Activated T-cell treated with anti-CD3 and anti-CD28 coated beads, Interleukin-2, amount 50 U/mL, for 24 hours (primary cell): ENCODE results near the gene IQSEC3.
"Not testable (repeated sequence)": the region's sequence is repeated elsewhere in the genome, so short reads cannot be mapped to it uniquely, and the experiment has no call there.

Experiments used
- DNase-seq: peaks from one replicate; pipeline ENCODE4 v3.0.0-alpha.2; 2020
- H3K27ac Mint-ChIP-seq: 2 replicates; pipeline ENCODE4 v1.8.0; 2020; ENCODE audit warnings: mild to moderate bottlenecking, mixed read lengths
- H3K27me3 Mint-ChIP-seq: 2 replicates; pipeline ENCODE4 v1.8.0; 2020; ENCODE audit warnings: mixed read lengths
- H3K36me3 Mint-ChIP-seq: 2 replicates; pipeline ENCODE4 v1.8.0; 2020; ENCODE audit warnings: low read depth, mixed read lengths
- H3K4me1 Mint-ChIP-seq: 2 replicates; pipeline ENCODE4 v1.8.0; 2020; ENCODE audit warnings: low read depth, mixed read lengths
- H3K4me3 Mint-ChIP-seq: 2 replicates; pipeline ENCODE4 v1.8.0; 2020; ENCODE audit warnings: mild to moderate bottlenecking, moderate library complexity, mixed read lengths
- H3K9me3 Mint-ChIP-seq: 2 replicates; pipeline ENCODE4 v1.8.0; 2020; ENCODE audit warnings: mixed read lengths

IQSEC3 gene

DNA sequence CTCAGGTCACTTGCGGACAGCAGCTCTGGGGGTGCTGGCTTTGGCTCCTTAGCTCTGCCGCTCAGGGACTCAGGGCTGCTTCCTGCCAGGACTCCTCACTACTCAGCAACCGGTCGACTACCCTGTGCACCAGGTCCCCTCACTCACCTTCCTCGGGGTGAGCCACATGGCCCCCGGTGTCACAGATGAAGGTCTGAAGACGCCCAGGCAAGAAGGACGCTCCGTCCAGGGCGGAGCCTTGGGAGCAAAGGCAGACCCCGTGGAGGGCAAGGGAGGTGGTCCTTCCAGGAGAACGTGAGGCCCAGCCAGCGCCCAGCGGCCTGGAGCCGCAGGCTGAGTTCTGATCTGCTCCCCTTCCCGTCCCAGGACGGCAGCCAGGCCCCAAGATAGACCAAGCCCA is 115.4 kb downstream of the IQSEC3 start:
- Mint-ChIP-seq H3K9me3 (no peaks in the 10 kb centered on the region), H3K4me3 (no peak overlapping the region), H3K36me3 (no peaks in the 10 kb centered on the region), H3K27ac (no peak overlapping the region), H3K4me1 (no peaks in the 10 kb centered on the region), H3K27me3 (peaks cover 30% of the 10 kb centered on the region)
- DNase-seq, result no peak

DNA sequence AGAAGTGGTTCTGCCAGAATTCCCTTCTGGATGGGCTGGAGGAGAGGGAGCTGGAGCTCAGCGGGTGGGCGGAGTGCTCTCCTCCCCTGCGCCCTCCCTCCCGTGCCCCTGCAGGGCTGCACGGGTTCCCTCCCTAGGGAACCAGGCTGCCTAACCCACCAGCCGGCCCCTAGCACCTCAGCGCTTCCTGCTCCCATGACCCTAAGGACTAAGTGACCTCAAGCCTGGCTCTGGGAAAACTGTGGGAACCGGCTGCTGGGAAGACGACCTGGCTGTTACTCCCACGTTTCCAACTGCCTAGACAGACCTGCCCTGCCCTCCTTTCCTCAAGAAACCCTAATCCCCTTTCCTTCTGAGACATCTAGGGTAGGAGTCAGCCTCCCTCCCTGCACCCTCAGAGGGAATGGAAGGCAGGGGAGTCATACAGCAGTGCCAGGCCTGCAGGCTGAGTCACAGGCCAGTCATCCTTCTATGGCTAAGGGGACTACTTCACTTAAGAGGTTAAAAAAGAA is 115.9 kb downstream of the IQSEC3 start:
- DNase-seq, result no peak
- Mint-ChIP-seq H3K4me1 (no peaks in the 10 kb centered on the region), H3K27ac (no peak overlapping the region)

DNA sequence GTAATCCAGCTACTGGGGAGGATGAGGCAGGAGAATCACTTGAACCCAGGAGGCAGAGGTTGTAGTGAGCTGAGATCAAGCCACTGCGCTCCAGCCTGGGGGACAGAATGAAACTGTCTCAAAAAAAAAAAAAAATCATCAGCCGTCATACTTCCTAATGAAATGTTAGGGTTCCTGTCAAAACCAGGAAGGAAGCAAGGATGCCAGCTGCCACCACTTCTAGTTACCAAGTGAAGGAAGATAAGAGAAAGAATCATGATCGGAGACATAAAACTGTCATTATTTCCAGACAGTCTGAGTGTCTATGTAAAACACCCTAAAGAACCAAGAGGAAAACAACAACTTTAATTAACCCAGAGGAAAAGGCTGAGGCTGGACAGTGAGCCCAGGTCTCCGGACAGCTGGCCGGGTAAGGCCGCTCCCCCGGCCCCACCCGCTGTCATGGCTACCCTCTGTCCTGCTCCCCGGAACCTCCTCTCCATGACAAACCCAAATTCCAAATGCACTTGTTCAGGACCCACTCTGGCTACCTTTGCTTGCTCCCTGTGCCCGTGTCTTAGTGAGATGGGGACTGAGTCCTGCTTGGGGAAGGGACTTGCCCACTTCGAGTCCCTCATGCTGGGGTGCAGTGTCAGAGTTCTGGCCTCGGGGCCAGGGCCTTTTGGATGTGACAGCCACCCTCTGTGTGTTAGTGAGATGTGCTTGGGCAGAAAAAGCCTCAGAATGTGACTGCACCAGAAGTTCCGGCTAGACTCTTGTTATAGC is 118.4 kb downstream of the IQSEC3 start:
- Mint-ChIP-seq H3K27me3 (peaks cover 33% of the 10 kb centered on the region), H3K9me3 (no peaks in the 10 kb centered on the region), H3K4me1 (peaks cover 5% of the 10 kb centered on the region), H3K27ac (no peak overlapping the region), H3K36me3 (no peaks in the 10 kb centered on the region), H3K4me3 (no peak overlapping the region)
- no peak for DNase-seq

More for the DNA sequence above, 115.9 kb downstream of the IQSEC3 start:
- Mint-ChIP-seq H3K27me3 (peaks cover 31% of the 10 kb centered on the region), H3K36me3 (no peaks in the 10 kb centered on the region), H3K4me3 (no peak overlapping the region), H3K9me3 (no peaks in the 10 kb centered on the region)

GRCh38 chr12:185576-185955 is 119.0 kb downstream of the IQSEC3 start:
- Mint-ChIP-seq H3K27me3 (peaks cover 37% of the 10 kb centered on the region), H3K36me3 (no peaks in the 10 kb centered on the region), H3K9me3 (no peaks in the 10 kb centered on the region), H3K4me1 (peaks cover 5% of the 10 kb centered on the region), H3K27ac (no peak overlapping the region), H3K4me3 (no peak overlapping the region)
- DNase-seq, result no peak

- H3K27me3 Mint-ChIP-seq, result peaks cover 40% of the 10 kb centered on the region
- no peak overlapping the region for H3K27ac Mint-ChIP-seq
- no peak overlapping the region for H3K4me3 Mint-ChIP-seq
- no peaks in the 10 kb centered on the region for H3K9me3 Mint-ChIP-seq
- H3K4me1 Mint-ChIP-seq, result peaks cover 5% of the 10 kb centered on the region
- H3K36me3 Mint-ChIP-seq, result no peaks in the 10 kb centered on the region
- no peak for DNase-seq
These were observed 119.5 kb downstream of the IQSEC3 start for GRCh38 chr12:186006-186625.

DNA sequence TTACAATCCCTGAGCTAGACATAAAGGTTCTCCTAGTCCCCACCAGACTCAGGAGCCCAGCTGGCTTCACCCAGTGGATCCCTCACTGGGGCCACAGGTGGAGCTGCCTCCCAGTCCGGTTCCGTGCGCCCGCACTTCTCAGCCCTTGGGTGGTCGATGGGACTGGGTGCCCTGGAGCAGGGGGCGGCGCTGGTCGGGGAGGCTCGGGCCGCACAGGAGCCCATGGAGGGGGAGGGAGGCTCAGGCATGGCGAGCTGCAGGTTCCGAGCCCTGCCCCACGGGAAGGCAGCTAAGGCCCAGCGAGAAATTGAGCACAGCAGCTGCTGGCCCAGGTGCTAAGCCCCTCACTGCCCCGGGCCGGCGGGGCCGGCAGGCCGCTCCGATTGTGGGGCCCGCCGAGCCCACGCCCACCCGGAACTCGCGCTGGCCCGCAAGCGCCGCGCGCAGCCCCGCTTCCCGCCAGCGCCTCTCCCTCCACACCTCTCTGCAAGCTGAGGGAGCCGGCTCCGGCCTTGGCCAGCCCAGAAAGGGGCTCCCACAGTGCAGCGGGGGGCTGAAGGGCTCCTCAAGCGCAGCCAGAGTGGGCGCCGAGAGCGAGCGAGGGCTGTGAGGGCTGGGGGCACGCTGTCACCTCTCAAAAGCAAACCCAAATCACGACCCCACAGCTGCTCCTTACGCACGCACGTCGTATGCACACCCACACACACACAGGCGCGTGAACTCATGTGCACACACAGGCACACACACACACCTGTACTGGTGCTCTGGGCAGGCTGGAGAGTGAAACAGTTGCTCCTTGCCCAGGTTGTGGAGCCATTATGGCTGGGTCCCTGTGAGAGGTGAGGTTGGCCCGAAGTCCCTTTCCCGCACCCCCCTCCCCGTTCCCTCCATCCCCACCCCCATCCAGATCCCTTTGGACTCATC is 121.7 kb downstream of the IQSEC3 start:
- H3K4me3 Mint-ChIP-seq, H3K36me3 Mint-ChIP-seq, DNase-seq, H3K9me3 Mint-ChIP-seq, H3K27ac Mint-ChIP-seq, H3K4me1 Mint-ChIP-seq: not testable (repeated sequence)
- H3K27me3 Mint-ChIP-seq, result peaks cover 56% of the 10 kb centered on the region

GRCh38 chr12:188910-189621 is 122.5 kb downstream of the IQSEC3 start:
- peaks cover 52% of the 10 kb centered on the region for H3K27me3 Mint-ChIP-seq
- peaks cover 5% of the 10 kb centered on the region for H3K4me1 Mint-ChIP-seq
- H3K4me3 Mint-ChIP-seq, result peak overlapping the region; percentile 52
- H3K36me3 Mint-ChIP-seq, result no peaks in the 10 kb centered on the region
- no peaks in the 10 kb centered on the region for H3K9me3 Mint-ChIP-seq
- peak; percentile 68 for DNase-seq
- H3K27ac Mint-ChIP-seq, result no peak overlapping the region

- H3K4me1 Mint-ChIP-seq, result peaks cover 5% of the 10 kb centered on the region
- H3K27ac Mint-ChIP-seq, result no peak overlapping the region
- no peak for DNase-seq
- H3K4me3 Mint-ChIP-seq, result no peak overlapping the region
- no peaks in the 10 kb centered on the region for H3K9me3 Mint-ChIP-seq
- peaks cover 52% of the 10 kb centered on the region for H3K27me3 Mint-ChIP-seq
- no peaks in the 10 kb centered on the region for H3K36me3 Mint-ChIP-seq
These were observed 123.0 kb downstream of the IQSEC3 start for GRCh38 chr12:189622-189962.

- Mint-ChIP-seq H3K9me3 (no peaks in the 10 kb centered on the region), H3K27ac (no peak overlapping the region), H3K4me1 (peaks cover 5% of the 10 kb centered on the region), H3K27me3 (peaks cover 48% of the 10 kb centered on the region), H3K36me3 (no peaks in the 10 kb centered on the region), H3K4me3 (no peak overlapping the region)
- DNase-seq, result no peak
These were observed 124.3 kb downstream of the IQSEC3 start for GRCh38 chr12:190881-191280.

DNA sequence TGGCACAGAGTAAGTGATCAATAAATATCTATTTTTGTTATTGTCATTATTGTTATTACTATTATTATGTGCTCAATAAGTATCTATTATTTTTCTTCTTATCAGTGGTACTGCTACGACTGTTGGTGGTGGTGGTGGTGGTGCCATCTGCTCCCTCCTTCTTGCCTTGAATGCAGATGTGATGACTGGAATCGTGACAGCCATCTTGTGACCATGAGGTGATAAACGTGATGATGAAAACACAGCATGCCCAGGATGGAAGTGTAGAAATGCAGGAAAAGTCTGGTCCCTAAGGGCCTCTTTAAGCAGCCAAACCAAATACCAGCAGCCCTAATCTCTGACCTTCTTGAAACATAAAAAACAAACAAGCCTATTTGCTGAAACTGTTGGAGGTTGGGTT is 125.0 kb downstream of the IQSEC3 start:
- Mint-ChIP-seq H3K36me3 (no peaks in the 10 kb centered on the region), H3K27ac (no peak overlapping the region), H3K9me3 (no peaks in the 10 kb centered on the region), H3K4me1 (peaks cover 5% of the 10 kb centered on the region), H3K4me3 (no peak overlapping the region), H3K27me3 (peaks cover 45% of the 10 kb centered on the region)
- no peak for DNase-seq

- Mint-ChIP-seq H3K36me3 (no peaks in the 10 kb centered on the region), H3K4me3 (no peak overlapping the region), H3K27me3 (peaks cover 43% of the 10 kb centered on the region), H3K4me1 (peaks cover 5% of the 10 kb centered on the region), H3K9me3 (no peaks in the 10 kb centered on the region), H3K27ac (no peak overlapping the region)
- DNase-seq, result no peak
These were observed 126.7 kb downstream of the IQSEC3 start for GRCh38 chr12:193261-193660.

GRCh38 chr12:194276-194675 is 127.7 kb downstream of the IQSEC3 start:
- Mint-ChIP-seq H3K4me1 (peaks cover under 1% of the 10 kb centered on the region), H3K27me3 (peaks cover 36% of the 10 kb centered on the region), H3K9me3 (no peaks in the 10 kb centered on the region), H3K27ac (no peak overlapping the region), H3K4me3 (no peak overlapping the region), H3K36me3 (no peaks in the 10 kb centered on the region)
- no peak for DNase-seq

- DNase-seq, result no peak
- H3K27me3 Mint-ChIP-seq, result peaks cover 27% of the 10 kb centered on the region
- H3K4me3 Mint-ChIP-seq, result no peak overlapping the region
- H3K9me3 Mint-ChIP-seq, result no peaks in the 10 kb centered on the region
- no peak overlapping the region for H3K27ac Mint-ChIP-seq
- no peaks in the 10 kb centered on the region for H3K4me1 Mint-ChIP-seq
- H3K36me3 Mint-ChIP-seq, result no peaks in the 10 kb centered on the region
These were observed 128.6 kb downstream of the IQSEC3 start for GRCh38 chr12:195156-195555.

DNA sequence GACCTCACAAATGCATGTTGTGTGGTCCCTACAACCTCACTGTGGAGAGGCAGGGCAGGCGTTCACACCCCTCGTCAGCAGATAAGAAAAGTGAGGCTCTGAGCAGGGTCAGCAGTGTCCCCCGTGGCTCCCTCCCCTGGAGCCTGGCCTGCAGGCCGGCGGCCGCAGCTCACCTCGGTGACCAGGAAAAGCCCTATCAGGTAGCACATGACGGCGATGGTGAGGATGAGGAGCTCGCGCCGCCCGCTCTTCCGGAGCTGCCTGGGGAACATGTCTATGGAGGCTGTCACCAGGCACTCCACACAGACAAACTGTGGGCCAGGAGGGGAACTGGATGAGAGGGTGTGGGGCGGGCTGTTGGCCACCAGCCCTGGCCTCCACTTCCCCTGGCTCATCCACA is 129.4 kb downstream of the IQSEC3 start:
- H3K4me3 Mint-ChIP-seq, result no peak overlapping the region
- peaks cover 30% of the 10 kb centered on the region for H3K27me3 Mint-ChIP-seq

More for the DNA sequence above, 129.4 kb downstream of the IQSEC3 start:
- H3K36me3 Mint-ChIP-seq, result no peaks in the 10 kb centered on the region
- no peak overlapping the region for H3K27ac Mint-ChIP-seq
- DNase-seq, result no peak
- H3K4me1 Mint-ChIP-seq, result no peaks in the 10 kb centered on the region
- H3K9me3 Mint-ChIP-seq, result no peaks in the 10 kb centered on the region
